Fibroblast of lung (primary cell): ENCODE measurements around the gene KEAP1. TPM values are rescaled to one million over a fixed set of nuclear protein-coding genes. Genes with fewer than 3 reads are reported as not detected.
A peak's percentile ranks its signal among the peaks of the same experiment; 100 is the strongest.
"Not testable (repeated sequence)": the region's sequence is repeated elsewhere in the genome, so short reads cannot be mapped to it uniquely, and the experiment has no call there.

Source experiments
- DNase-seq, 2 donors: peaks; one replicate each; pipeline versions ENCODE4 v3.0.0 to v3.0.0-alpha.2; 2010; ENCODE audit warnings: low read depth in 2 of 2
- H2AFZ ChIP-seq: 2 replicates; pipeline ENCODE4 v1.5.1; 2012; ENCODE audit warnings: low read length, control low read depth, inconsistent platforms
- H3K27ac ChIP-seq: 2 replicates; pipeline ENCODE4 v1.5.1; 2011; ENCODE audit warnings: low read length, control low read depth; ENCODE audit not compliant: insufficient read depth
- H3K27me3 ChIP-seq: 2 replicates; pipeline ENCODE4 v1.5.1; 2011; ENCODE audit warnings: mild to moderate bottlenecking, low read length; ENCODE audit not compliant: control insufficient read depth, insufficient read depth
- H3K36me3 ChIP-seq: 2 replicates; pipeline ENCODE4 v1.5.1; 2011; ENCODE audit warnings: low read length; ENCODE audit not compliant: control insufficient read depth, insufficient read depth
- H3K4me1 ChIP-seq: 2 replicates; pipeline ENCODE4 v1.5.1; 2011; ENCODE audit warnings: low read length; ENCODE audit not compliant: control insufficient read depth, insufficient read depth; ENCODE audit errors: extremely low read depth
- H3K4me2 ChIP-seq: 2 replicates; pipeline ENCODE4 v1.5.1; 2011; ENCODE audit warnings: low read length, control low read depth; ENCODE audit not compliant: insufficient read depth; ENCODE audit errors: extremely low read depth
- H3K4me3 ChIP-seq, 4 experiments: fragments of 200-600 bp in 1 of 4; sonication (generic) in 1 of 4; replicated peaks in 1 of 4; 2 replicates each; pipeline ENCODE4 v1.5.1; 2011 to 2016; ENCODE audit warnings: low read length in 4 of 4, low read depth in 3 of 4, mild to moderate bottlenecking in 3 of 4, control low read depth in 2 of 4, inconsistent platforms in 1 of 4, mixed read lengths in 1 of 4; ENCODE audit not compliant: insufficient read depth in 1 of 4; ENCODE audit errors: control extremely low read depth in 1 of 4
- H3K79me2 ChIP-seq: 2 replicates; pipeline ENCODE4 v1.5.1; 2012; ENCODE audit warnings: mild to moderate bottlenecking, low read length, inconsistent platforms; ENCODE audit not compliant: control insufficient read depth, insufficient read depth
- H3K9ac ChIP-seq: 2 replicates; pipeline ENCODE4 v1.5.1; 2011; ENCODE audit warnings: mild to moderate bottlenecking, low read length, control low read depth; ENCODE audit not compliant: insufficient read depth
- H3K9me3 ChIP-seq: 2 replicates; pipeline ENCODE4 v1.5.1; 2012; ENCODE audit warnings: low read depth, low read length; ENCODE audit not compliant: control insufficient read depth, insufficient read depth
- H4K20me1 ChIP-seq: 2 replicates; pipeline ENCODE4 v1.5.1; 2011; ENCODE audit warnings: low read length; ENCODE audit not compliant: control insufficient read depth, insufficient read depth; ENCODE audit errors: extremely low read depth
- EZH2 ChIP-seq: IDR thresholded peaks from 2 replicates; pipeline ENCODE4 v1.5.1; 2012; ENCODE audit warnings: low read length, control low read depth, mild to moderate bottlenecking; ENCODE audit errors: missing control alignments
- polyA plus RNA-seq, 2 donors: library from polyadenylated mRNA; depleted of rRNA in 1 of 2; stranded (reverse) in 1 of 2; unstranded in 1 of 2; fragments of >200 nt; gene quantifications; 2 replicates each; pipeline ENCODE4 v1.2.1, GENCODE V29; 2011 to 2012; ENCODE audit warnings: missing spikeins in 1 of 2
- total RNA-seq: library from RNA; depleted of rRNA; stranded (reverse); fragments of >200 nt; gene quantifications from 2 replicates; pipeline ENCODE4 v1.2.1, GENCODE V29; 2014
- TF ChIP-seq, protein P1 (sequence below), 2 donors: IDR thresholded peaks in 1 of 2; conservative IDR thresholded peaks in 1 of 2; 1 replicate in 1 of 2; 2 replicates in 1 of 2; pipeline ENCODE4 v1.5.1; 2011 to 2012; ENCODE audit warnings: low read length in 2 of 2, control low read depth in 1 of 2, inconsistent platforms in 1 of 2, low read depth in 1 of 2, mild to moderate bottlenecking in 1 of 2

KEAP1 gene
- total and polyA plus RNA-seq, 2 donors (not counting 1 experiment from before 2014, with no cell fraction given): 36.1 to 103 TPM

DNA sequence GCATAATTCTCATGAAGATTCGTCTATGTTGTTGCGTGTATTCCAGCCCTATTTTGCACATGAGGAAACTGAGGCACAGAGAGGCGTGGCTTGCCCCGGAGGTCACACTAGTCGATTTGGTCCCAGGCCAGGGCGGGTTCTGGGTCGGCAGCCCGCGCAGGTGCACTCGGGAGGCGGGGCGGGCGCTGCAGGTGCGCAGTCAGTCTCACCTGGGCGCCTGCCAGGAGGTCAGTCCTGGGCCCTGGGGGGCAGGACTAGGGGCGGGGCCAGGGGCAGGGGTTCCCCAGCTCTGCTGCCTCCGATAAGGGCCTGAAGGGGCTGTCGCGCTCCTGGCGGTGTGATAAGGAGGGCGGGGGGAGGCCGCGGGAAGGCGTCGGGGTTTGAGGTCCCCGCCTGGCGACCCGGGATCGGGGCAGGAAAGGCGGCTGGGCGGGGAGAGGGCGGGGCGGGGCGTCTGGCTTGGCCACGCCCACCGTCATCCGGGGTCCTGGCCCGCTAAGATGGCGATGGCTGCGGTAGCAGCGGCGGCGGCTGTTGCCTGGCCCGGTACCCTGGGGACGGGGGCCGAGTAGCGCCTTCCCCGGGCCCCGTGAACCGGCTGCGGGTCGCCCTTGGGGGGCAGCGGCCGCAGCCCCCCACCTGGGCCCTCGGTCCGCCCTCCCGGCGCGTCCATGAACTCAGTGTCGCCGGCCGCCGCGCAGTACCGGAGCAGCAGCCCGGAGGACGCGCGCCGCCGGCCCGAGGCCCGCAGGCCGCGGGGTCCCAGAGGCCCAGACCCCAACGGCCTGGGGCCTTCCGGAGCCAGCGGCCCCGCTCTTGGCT lies 40.5 kb upstream of the KEAP1 start, which contains the start of gene ATG4D:
Gene ATG4D, plus strand, starts transcription at position 485 of the 822 bp plus-strand sequence. Its CDS starts 187 bp downstream, at position 672.
- no peaks in the 10 kb centered on the region for H3K27me3 ChIP-seq
- H3K9me3 ChIP-seq: no peaks in the 10 kb centered on the region
- no peak for TF ChIP-seq EZH2
- TF ChIP-seq, protein P1, sequence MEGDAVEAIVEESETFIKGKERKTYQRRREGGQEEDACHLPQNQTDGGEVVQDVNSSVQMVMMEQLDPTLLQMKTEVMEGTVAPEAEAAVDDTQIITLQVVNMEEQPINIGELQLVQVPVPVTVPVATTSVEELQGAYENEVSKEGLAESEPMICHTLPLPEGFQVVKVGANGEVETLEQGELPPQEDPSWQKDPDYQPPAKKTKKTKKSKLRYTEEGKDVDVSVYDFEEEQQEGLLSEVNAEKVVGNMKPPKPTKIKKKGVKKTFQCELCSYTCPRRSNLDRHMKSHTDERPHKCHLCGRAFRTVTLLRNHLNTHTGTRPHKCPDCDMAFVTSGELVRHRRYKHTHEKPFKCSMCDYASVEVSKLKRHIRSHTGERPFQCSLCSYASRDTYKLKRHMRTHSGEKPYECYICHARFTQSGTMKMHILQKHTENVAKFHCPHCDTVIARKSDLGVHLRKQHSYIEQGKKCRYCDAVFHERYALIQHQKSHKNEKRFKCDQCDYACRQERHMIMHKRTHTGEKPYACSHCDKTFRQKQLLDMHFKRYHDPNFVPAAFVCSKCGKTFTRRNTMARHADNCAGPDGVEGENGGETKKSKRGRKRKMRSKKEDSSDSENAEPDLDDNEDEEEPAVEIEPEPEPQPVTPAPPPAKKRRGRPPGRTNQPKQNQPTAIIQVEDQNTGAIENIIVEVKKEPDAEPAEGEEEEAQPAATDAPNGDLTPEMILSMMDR (conservative IDR thresholded peaks at IDR 0.05 in 1 of 2, IDR thresholded peaks at IDR 0.05 in 1 of 2; ENCODE audit: low read depth in 1 of 2, low read length in 2 of 2): no peak
- H3K4me2 ChIP-seq: peak within 1 kb of the TSS; percentile 89
- peak; percentile 45 to 61 for DNase-seq
- H3K79me2 ChIP-seq: peaks cover 11% of the 10 kb centered on the region
- no peaks in the 10 kb centered on the region for H4K20me1 ChIP-seq
- no peaks in the 10 kb centered on the region for H3K4me1 ChIP-seq
- peak within 1 kb of the TSS; percentile 66 to 82 (median 76) for H3K4me3 ChIP-seq
- no peaks in the 10 kb centered on the region for H3K36me3 ChIP-seq
- peak within 1 kb of the TSS; percentile 44 for H2AFZ ChIP-seq
- peak within 1 kb of the TSS; percentile 71 for H3K27ac ChIP-seq
- H3K9ac ChIP-seq: peak within 1 kb of the TSS; percentile 90

DNA sequence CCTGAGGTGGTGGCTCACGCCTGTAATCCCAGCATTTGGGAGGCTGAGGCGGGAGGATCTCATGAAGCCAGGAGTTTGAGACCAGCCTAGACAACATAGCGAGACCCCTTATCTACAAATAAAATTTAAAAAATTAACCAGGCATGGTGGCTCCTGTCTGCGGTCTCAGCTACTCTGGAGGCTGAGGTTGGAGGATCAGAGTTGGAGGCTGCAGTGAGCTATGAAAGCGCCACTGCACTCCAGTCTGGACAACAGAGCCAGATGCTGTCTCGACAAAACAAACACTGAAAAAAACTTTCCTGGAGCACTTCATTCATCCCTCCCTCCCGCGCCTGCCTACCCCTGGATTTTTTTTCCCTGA lies 39.9 kb upstream of the KEAP1 start:
- no peak for DNase-seq
- Histone ChIP-seq H3K36me3 (no peaks in the 10 kb centered on the region), H3K9ac (no peak overlapping the region), H3K4me1 (no peaks in the 10 kb centered on the region), H3K9me3 (no peaks in the 10 kb centered on the region), H3K79me2 (peaks cover 11% of the 10 kb centered on the region), H4K20me1 (no peaks in the 10 kb centered on the region), H3K4me3 (peak overlapping the region in 1 of 4 experiments; percentile 76), H2AFZ (no peak overlapping the region), H3K27me3 (no peaks in the 10 kb centered on the region), H3K4me2 (no peak overlapping the region), H3K27ac (no peak overlapping the region)
- no peak for TF ChIP-seq EZH2
- TF ChIP-seq, protein P1 (conservative IDR thresholded peaks at IDR 0.05 in 1 of 2, IDR thresholded peaks at IDR 0.05 in 1 of 2; ENCODE audit: low read depth in 1 of 2, low read length in 2 of 2): no peak

DNA sequence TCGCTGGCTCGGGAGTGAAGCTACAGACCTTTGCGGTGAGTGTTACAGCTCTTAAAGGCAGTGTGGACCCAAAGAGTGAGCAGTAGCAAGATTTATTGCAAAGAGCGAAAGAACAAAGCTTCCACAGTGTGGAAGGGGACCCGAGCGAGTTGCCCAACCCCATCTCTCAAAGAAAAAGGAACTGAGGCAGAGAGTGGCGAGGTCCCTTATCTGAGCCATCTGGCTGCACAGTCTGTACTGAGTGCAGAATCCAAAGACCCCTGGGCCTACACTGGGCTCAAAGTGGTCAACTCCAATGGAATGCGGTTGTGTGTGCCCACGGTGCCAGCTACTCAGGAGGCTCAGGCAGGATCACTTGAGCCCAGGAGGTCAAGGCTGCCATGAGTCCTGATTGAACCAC lies 35.9 kb upstream of the KEAP1 start:
- not testable (repeated sequence) for H3K27me3 ChIP-seq, H3K27ac ChIP-seq, H4K20me1 ChIP-seq, H3K4me3 ChIP-seq, H3K4me2 ChIP-seq, H3K36me3 ChIP-seq, H3K79me2 ChIP-seq, H3K9me3 ChIP-seq, H2AFZ ChIP-seq, DNase-seq, H3K9ac ChIP-seq, H3K4me1 ChIP-seq
